SK-N-SH treated with all-trans-retinoic acid at 6 μM for 48 hours (cell line): Measurements from ENCODE around the gene TFR2.
A peak's percentile ranks its signal among the peaks of the same experiment; 100 is the strongest.

ENCODE experiments used
- ATAC-seq: fragments of 200-7000 bp; cut with Tn5 transposase; 3 replicates; pipeline ENCODE4 v1.9.1; 2020; ENCODE audit warnings: mild to moderate bottlenecking, moderate library complexity
- ARNTL ChIP-seq: fragments of 450-650 bp; formaldehyde crosslinking; IDR thresholded peaks from 2 replicates; pipeline ENCODE4 v1.5.0; 2020; ENCODE audit warnings: low read depth, mild to moderate bottlenecking, moderate library complexity, borderline replicate concordance
- BACH2 ChIP-seq: fragments of 250-450 bp; sonication (Bioruptor Pico); IDR thresholded peaks from 2 replicates; pipeline ENCODE4 v1.9.0; 2021; ENCODE audit warnings: mild to moderate bottlenecking, borderline replicate concordance
- ESRRG ChIP-seq: fragments of 250-450 bp; sonication (Bioruptor Pico); IDR thresholded peaks from 2 replicates; pipeline ENCODE4 v1.6.1; 2021; ENCODE audit warnings: mild to moderate bottlenecking
- GLIS3 ChIP-seq: fragments of 250-450 bp; sonication (Bioruptor Pico); IDR thresholded peaks from 2 replicates; pipeline ENCODE4 v1.5.0; 2020; ENCODE audit warnings: mild to moderate bottlenecking, moderate library complexity
- ISL1 ChIP-seq: fragments of 250-450 bp; sonication (Bioruptor Pico); IDR thresholded peaks from 2 replicates; pipeline ENCODE4 v2.1.2; 2022; ENCODE audit warnings: mild to moderate bottlenecking, moderate library complexity
- OSR1 ChIP-seq: fragments of 250-450 bp; sonication (Bioruptor Pico); IDR thresholded peaks from 2 replicates; pipeline ENCODE4 v1.8.0; 2022; ENCODE audit warnings: moderate library complexity, mild to moderate bottlenecking, inconsistent platforms
- PPARA ChIP-seq: fragments of 250-450 bp; sonication (Bioruptor Pico); IDR thresholded peaks from 2 replicates; pipeline ENCODE4 v1.5.0; 2020; ENCODE audit warnings: mild to moderate bottlenecking, borderline replicate concordance
- RARB ChIP-seq: fragments of 250-450 bp; sonication (Bioruptor Pico); IDR thresholded peaks from 2 replicates; pipeline ENCODE4 v1.8.0; 2021; ENCODE audit warnings: mild to moderate bottlenecking, moderate library complexity
- TCF4 ChIP-seq: fragments of 250-450 bp; sonication (Bioruptor Pico); IDR thresholded peaks from 2 replicates; pipeline ENCODE4 v1.8.0; 2021; ENCODE audit warnings: mild to moderate bottlenecking, moderate library complexity, borderline replicate concordance
- TOX ChIP-seq: fragments of 250-450 bp; sonication (Bioruptor Pico); IDR thresholded peaks from 2 replicates; pipeline ENCODE4 v1.8.0; 2021; ENCODE audit warnings: mild to moderate bottlenecking, moderate library complexity, borderline replicate concordance
- ZC3H10 ChIP-seq: fragments of 250-450 bp; sonication (Bioruptor Pico); IDR thresholded peaks from 2 replicates; pipeline ENCODE4 v1.5.1; 2021; ENCODE audit warnings: mild to moderate bottlenecking, moderate library complexity
- ZFP3 ChIP-seq: fragments of 250-450 bp; sonication (Bioruptor Pico); IDR thresholded peaks from 2 replicates; pipeline ENCODE4 v1.5.0; 2020; ENCODE audit warnings: mild to moderate bottlenecking, moderate library complexity
- ZFP30 ChIP-seq: fragments of 450-650 bp; formaldehyde crosslinking; IDR thresholded peaks from 2 replicates; pipeline ENCODE4 v1.5.0; 2022; ENCODE audit warnings: mild to moderate bottlenecking, moderate library complexity
- ZNF565 ChIP-seq: fragments of 450-650 bp; formaldehyde crosslinking; conservative IDR thresholded peaks from 2 replicates; pipeline ENCODE4 v1.5.0; 2020; ENCODE audit warnings: low read depth, mild to moderate bottlenecking, moderate library complexity
- ZNF8 ChIP-seq: fragments of 450-650 bp; formaldehyde crosslinking; IDR thresholded peaks from 2 replicates; pipeline ENCODE4 v1.5.0; 2020; ENCODE audit warnings: mild to moderate bottlenecking, moderate library complexity
- TF ChIP-seq, protein P1 (sequence below): fragments of 250-450 bp; sonication (Bioruptor Pico); IDR thresholded peaks from 2 replicates; pipeline ENCODE4 v1.8.0; 2021; ENCODE audit warnings: low read depth, mild to moderate bottlenecking, moderate library complexity, borderline replicate concordance
- TF ChIP-seq, protein P2 (sequence below): fragments of 250-450 bp; sonication (Bioruptor Pico); IDR thresholded peaks from 2 replicates; pipeline ENCODE4 v1.5.1; 2020; ENCODE audit warnings: low read depth, mild to moderate bottlenecking, moderate library complexity
- TF ChIP-seq, protein P3 (sequence below): fragments of 250-450 bp; sonication (Bioruptor Pico); IDR thresholded peaks from 2 replicates; pipeline ENCODE4 v1.5.1; 2021; ENCODE audit warnings: mild to moderate bottlenecking, moderate library complexity

TFR2 gene

DNA sequence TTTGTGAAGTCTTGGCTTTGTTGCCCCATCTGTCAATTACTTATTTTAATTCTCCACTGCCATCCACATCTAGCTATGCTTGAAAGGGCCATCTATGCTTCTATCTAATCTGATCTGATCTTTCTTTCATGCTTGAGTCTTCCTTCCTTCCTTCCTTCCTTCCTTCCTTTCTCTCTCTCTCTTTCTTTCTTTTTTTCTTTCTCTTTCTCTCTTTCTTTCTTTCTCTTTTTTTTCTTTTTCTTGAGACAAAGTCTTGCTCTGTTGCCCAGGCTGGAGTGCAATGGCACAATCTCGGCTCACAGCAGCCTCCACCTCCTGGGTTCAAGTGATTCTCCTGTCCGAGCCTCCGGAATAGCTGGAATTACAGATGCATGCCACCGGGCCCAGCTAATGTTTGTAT lies 11.3 kb downstream of the TFR2 start (continued):
- TF ChIP-seq, protein P1, sequence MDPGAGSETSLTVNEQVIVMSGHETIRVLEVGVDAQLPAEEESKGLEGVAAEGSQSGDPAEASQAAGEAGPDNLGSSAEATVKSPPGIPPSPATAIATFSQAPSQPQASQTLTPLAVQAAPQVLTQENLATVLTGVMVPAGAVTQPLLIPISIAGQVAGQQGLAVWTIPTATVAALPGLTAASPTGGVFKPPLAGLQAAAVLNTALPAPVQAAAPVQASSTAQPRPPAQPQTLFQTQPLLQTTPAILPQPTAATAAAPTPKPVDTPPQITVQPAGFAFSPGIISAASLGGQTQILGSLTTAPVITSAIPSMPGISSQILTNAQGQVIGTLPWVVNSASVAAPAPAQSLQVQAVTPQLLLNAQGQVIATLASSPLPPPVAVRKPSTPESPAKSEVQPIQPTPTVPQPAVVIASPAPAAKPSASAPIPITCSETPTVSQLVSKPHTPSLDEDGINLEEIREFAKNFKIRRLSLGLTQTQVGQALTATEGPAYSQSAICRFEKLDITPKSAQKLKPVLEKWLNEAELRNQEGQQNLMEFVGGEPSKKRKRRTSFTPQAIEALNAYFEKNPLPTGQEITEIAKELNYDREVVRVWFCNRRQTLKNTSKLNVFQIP (CRISPR knock-in tag), result no peak
- no peak for TF ChIP-seq PPARA (CRISPR knock-in tag)

DNA sequence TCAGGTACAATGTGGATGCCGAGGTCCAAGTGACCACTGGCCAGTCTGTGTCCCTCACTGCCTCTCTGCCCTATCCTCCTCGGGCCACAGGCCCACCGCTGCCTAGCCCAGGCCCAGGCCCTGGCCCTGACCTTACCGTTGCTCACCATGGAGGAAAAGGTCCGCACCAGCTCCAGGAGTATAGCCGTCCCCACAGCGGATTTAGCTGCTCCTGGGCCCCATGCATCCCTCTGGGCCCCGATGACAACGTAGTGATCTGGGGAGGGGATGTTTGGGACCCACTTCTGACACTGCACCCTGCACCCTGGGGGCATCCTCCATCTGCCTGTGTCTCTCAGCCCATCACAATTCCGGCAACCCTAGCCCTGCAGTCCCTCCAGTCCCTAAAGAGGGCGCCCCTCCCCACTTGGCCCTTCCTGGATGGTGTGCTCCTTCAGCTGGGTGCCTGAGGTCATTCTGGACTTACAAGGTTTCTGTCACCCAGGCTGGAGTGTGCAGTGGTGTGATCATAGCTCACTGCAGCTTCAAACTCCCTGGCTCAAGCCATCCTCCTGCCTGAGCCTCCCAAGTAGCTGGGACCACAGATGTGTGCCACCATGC lies 12.1 kb downstream of the TFR2 start:
- TF ChIP-seq ZC3H10 (CRISPR knock-in tag), result no peak
- TF ChIP-seq OSR1 (CRISPR knock-in tag), result no peak
- no peak for TF ChIP-seq ZFP3
- TF ChIP-seq TOX (CRISPR knock-in tag), result no peak
- TF ChIP-seq BACH2, result no peak
- TF ChIP-seq ISL1 (CRISPR knock-in tag), result no peak
- no peak for TF ChIP-seq ESRRG (CRISPR knock-in tag)
- ATAC-seq, result peak; percentile 20

DNA sequence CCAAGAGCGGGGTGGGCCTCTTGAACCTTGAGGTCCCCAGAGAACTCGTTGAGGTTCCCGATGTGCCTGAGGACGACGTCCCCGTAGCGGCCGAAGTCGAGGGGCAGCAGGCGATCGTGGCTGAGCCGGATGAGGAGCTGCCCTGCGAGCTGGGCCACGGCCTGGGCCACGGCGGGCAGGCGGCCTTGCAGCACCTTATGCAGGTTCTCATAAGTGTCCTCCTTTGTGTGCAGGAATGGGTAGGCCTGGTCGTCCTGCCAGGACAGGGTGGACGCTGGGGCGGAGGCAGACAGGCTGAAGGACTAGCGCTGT lies 14.2 kb downstream of the TFR2 start:
- ATAC-seq, result no peak
- TF ChIP-seq BACH2 (no peak), ESRRG (CRISPR knock-in tag) (no peak), ZC3H10 (CRISPR knock-in tag) (no peak), ZFP30 (CRISPR knock-in tag) (no peak), TOX (CRISPR knock-in tag) (no peak), ZNF8 (CRISPR knock-in tag) (no peak), ARNTL (CRISPR knock-in tag) (no peak), PPARA (CRISPR knock-in tag) (no peak), GLIS3 (CRISPR knock-in tag) (no peak), ZNF565 (CRISPR knock-in tag) (no peak), TCF4 (CRISPR knock-in tag) (no peak), ZFP3 (no peak)
- TF ChIP-seq, protein P2, sequence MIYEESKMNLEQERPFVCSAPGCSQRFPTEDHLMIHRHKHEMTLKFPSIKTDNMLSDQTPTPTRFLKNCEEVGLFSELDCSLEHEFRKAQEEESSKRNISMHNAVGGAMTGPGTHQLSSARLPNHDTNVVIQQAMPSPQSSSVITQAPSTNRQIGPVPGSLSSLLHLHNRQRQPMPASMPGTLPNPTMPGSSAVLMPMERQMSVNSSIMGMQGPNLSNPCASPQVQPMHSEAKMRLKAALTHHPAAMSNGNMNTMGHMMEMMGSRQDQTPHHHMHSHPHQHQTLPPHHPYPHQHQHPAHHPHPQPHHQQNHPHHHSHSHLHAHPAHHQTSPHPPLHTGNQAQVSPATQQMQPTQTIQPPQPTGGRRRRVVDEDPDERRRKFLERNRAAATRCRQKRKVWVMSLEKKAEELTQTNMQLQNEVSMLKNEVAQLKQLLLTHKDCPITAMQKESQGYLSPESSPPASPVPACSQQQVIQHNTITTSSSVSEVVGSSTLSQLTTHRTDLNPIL, result no peak
- TF ChIP-seq, protein P1 (CRISPR knock-in tag), result no peak
- TF ChIP-seq, all 23 proteins: peak for 0

DNA sequence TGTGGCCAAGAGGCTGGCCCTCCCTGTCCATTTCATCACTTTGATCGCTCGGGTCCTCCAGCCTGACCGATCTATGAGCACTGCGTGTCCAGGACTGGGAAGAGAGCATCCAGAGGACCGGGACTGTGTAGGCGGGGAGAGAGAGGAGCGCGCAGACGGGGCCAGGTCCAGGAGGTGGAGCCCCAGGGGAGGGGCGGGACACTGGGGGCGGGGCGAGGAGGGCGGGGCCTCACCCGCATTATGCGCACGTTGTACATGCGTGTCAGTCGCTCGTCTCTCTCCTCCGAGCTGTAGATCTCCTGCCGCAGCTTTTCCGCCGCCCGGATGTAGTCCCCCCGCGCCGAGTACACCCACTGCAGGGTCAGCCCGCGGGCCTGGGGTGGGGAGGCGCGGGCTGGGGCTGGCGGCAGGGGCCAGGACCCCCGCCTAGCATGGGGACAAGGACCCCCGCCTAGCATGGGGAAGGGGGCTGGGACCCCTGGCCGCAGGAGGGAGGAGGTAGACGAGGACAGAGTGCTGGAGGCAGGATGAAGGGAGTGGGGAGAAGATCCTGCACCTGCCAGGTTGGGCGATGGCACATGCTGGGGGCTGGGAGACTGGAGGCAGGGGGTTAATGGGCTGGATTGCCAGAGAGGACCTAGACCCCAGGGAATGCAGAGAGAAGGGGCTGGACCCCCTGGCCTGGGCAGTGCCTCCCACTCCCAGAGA lies 14.7 kb downstream of the TFR2 start:
- ATAC-seq, result peak; percentile 98
- no peak for TF ChIP-seq ESRRG (CRISPR knock-in tag)
- TF ChIP-seq, protein P1 (CRISPR knock-in tag), result no peak
- no peak for TF ChIP-seq ZNF565 (CRISPR knock-in tag)
- no peak for TF ChIP-seq RARB
- TF ChIP-seq OSR1 (CRISPR knock-in tag), result no peak
- TF ChIP-seq ZNF8 (CRISPR knock-in tag), result no peak
- TF ChIP-seq TCF4 (CRISPR knock-in tag), result no peak
- TF ChIP-seq, protein P3, sequence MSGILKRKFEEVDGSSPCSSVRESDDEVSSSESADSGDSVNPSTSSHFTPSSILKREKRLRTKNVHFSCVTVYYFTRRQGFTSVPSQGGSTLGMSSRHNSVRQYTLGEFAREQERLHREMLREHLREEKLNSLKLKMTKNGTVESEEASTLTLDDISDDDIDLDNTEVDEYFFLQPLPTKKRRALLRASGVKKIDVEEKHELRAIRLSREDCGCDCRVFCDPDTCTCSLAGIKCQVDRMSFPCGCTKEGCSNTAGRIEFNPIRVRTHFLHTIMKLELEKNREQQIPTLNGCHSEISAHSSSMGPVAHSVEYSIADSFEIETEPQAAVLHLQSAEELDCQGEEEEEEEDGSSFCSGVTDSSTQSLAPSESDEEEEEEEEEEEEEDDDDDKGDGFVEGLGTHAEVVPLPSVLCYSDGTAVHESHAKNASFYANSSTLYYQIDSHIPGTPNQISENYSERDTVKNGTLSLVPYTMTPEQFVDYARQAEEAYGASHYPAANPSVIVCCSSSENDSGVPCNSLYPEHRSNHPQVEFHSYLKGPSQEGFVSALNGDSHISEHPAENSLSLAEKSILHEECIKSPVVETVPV (CRISPR knock-in tag), result no peak
